GM12891 (cell line): ENCODE measurements around the gene COL1A1.

Source experiments
- POLR2A ChIP-seq: IDR thresholded peaks from 2 replicates; pipeline ENCODE4 v1.6.1; 2011; ENCODE audit warnings: low read depth, low read length, control low read depth
- POLR2AphosphoS5 ChIP-seq: IDR thresholded peaks from 2 replicates; pipeline ENCODE4 v1.6.1; 2011; ENCODE audit warnings: low read depth, low read length, control low read depth
- POU2F2 ChIP-seq: IDR thresholded peaks from 2 replicates; pipeline ENCODE4 v1.6.1; 2011; ENCODE audit warnings: low read depth, mild to moderate bottlenecking, control low read depth, low read length, moderate library complexity
- SPI1 ChIP-seq: IDR thresholded peaks from 2 replicates; pipeline ENCODE4 v1.6.1; 2011; ENCODE audit warnings: low read depth, low read length, control low read depth
- TAF1 ChIP-seq: IDR thresholded peaks from 2 replicates; pipeline ENCODE4 v1.6.1; 2011; ENCODE audit warnings: low read depth, low read length, control low read depth

DNA sequence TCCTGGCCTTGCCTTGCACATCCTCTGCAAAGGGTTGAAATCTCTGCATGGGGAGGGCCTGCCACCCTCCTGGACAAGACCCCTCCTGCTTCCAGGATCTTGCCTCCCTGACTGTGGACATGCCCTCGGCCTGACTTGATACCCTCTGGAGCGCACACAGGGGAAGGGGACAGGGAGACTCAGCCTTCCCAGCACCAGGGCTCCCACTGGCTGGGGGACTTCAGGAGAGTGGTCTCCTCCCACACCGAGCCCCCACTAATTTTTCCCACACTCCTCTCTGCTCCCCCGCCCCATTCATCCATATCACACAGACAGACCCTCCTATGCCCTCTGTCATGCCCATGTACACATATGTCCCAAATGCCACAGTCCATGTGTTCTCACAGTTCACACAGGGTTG is 21.3 kb downstream of the COL1A1 start:
- no peak for TF ChIP-seq POU2F2
- TF ChIP-seq POLR2A = no peak
- no peak for TF ChIP-seq POLR2AphosphoS5
- no peak for TF ChIP-seq SPI1
- TF ChIP-seq TAF1 = no peak
